ENCODE measurements around the gene DISP3. TPM values are rescaled to one million over a fixed set of nuclear protein-coding genes. Genes with fewer than 3 reads are reported as not detected.
A peak's percentile ranks its signal among the peaks of the same experiment; 100 is the strongest.

DISP3 gene
- polyA plus RNA-seq, 1 of the 3 experiments (the other 2 are of a cell fraction) = 0.08 TPM

- Histone ChIP-seq H3K9me2 (no peaks in the 10 kb centered on the region), H3K79me2 (ENCODE audit: insufficient read depth) (no peaks in the 10 kb centered on the region), H3F3A (replicated peaks; ENCODE audit: insufficient read depth) (no peaks in the 10 kb centered on the region), H3K4me2 (no peak overlapping the region), H3K27me3 (ENCODE audit: insufficient read depth) (peaks cover 7% of the 10 kb centered on the region; the same call in 1 of the 2 replicates), H3K9me3 (no peaks in the 10 kb centered on the region), H3K4me1 (ENCODE audit: control insufficient read depth in 1 of 2, insufficient read depth in 2 of 2, low read depth in 1 of 2, low read length in 1 of 2) (peaks cover 0 to 7% of the 10 kb centered on the region in 2 experiments; a peak in 1 of 4 replicates), H3K9ac (no peak overlapping the region), H3K27ac (ENCODE audit: low read depth in 2 of 2, low read length in 1 of 2) (0 out of 4 replicates have a peak overlapping the region, but pooled peaks of 1 of the 2 experiments have one; percentile 29), H2AFZ (ENCODE audit: low read depth) (no peak overlapping the region), H3K36me3 (replicated peaks in 1 of 2; ENCODE audit: control insufficient read depth in 1 of 2, insufficient read depth in 2 of 2, low read length in 1 of 2) (no peaks in the 10 kb centered on the region), H4K20me1 (ENCODE audit: insufficient read depth) (no peaks in the 10 kb centered on the region), H3K4me3 (ENCODE audit: low read depth in 2 of 2, low read length in 1 of 2) (no peak overlapping the region)
- 48% methylated on average over 7 of the region's 11 CpGs for WGBS (ENCODE audit: low lambda C conversion rate)
- ChIA-PET CTCF (interaction anchor here (1.1 to 1.6 kb wide), 3 partner anchors 11 to 115 kb away, joined by 3 to 5 read pairs (median 4); no protein-coding TSS in a partner anchor), POLR2A (no interaction called here)
- DNase-seq = no peak
- TF ChIP-seq, protein P1, sequence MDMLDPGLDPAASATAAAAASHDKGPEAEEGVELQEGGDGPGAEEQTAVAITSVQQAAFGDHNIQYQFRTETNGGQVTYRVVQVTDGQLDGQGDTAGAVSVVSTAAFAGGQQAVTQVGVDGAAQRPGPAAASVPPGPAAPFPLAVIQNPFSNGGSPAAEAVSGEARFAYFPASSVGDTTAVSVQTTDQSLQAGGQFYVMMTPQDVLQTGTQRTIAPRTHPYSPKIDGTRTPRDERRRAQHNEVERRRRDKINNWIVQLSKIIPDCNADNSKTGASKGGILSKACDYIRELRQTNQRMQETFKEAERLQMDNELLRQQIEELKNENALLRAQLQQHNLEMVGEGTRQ (IDR thresholded peaks at IDR 0.05; ENCODE audit: borderline replicate concordance, low read depth, low read length) = no peak
- no peak for TF ChIP-seq MAX (IDR thresholded peaks at IDR 0.05; ENCODE audit: low read depth)
- no peak for TF ChIP-seq MXI1 (IDR thresholded peaks at IDR 0.05; ENCODE audit: low read depth, low read length)
- TF ChIP-seq ELF1 (IDR thresholded peaks at IDR 0.05) = no peak
- TF ChIP-seq RCOR1 (IDR thresholded peaks at IDR 0.05; ENCODE audit: low read length) = no peak
- TF ChIP-seq GATA2 (CRISPR knock-in tag; IDR thresholded peaks at IDR 0.05) = no peak
- TF ChIP-seq REST (IDR thresholded peaks at IDR 0.05; ENCODE audit: low read depth, low read length) = no peak
- no peak for TF ChIP-seq SMC3 (IDR thresholded peaks at IDR 0.05; ENCODE audit: low read depth, low read length)
- TF ChIP-seq USF1 (IDR thresholded peaks at IDR 0.05; ENCODE audit: borderline replicate concordance, low read depth) = no peak
- TF ChIP-seq FOSL2 (IDR thresholded peaks at IDR 0.05; ENCODE audit: borderline replicate concordance, low read depth) = no peak
- TF ChIP-seq, protein P2, sequence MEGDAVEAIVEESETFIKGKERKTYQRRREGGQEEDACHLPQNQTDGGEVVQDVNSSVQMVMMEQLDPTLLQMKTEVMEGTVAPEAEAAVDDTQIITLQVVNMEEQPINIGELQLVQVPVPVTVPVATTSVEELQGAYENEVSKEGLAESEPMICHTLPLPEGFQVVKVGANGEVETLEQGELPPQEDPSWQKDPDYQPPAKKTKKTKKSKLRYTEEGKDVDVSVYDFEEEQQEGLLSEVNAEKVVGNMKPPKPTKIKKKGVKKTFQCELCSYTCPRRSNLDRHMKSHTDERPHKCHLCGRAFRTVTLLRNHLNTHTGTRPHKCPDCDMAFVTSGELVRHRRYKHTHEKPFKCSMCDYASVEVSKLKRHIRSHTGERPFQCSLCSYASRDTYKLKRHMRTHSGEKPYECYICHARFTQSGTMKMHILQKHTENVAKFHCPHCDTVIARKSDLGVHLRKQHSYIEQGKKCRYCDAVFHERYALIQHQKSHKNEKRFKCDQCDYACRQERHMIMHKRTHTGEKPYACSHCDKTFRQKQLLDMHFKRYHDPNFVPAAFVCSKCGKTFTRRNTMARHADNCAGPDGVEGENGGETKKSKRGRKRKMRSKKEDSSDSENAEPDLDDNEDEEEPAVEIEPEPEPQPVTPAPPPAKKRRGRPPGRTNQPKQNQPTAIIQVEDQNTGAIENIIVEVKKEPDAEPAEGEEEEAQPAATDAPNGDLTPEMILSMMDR (IDR thresholded peaks at IDR 0.05) = no peak
- no peak for TF ChIP-seq JUND (IDR thresholded peaks at IDR 0.05)
- no peak for TF ChIP-seq IRF3 (IDR thresholded peaks at IDR 0.05; ENCODE audit: low read depth, low read length)
- no peak for TF ChIP-seq RAD21 (IDR thresholded peaks at IDR 0.05; ENCODE audit: low read length)
- TF ChIP-seq TAF1 (IDR thresholded peaks at IDR 0.05; ENCODE audit: borderline replicate concordance, low read depth, low read length) = no peak
- TF ChIP-seq RFX5 (IDR thresholded peaks at IDR 0.05; ENCODE audit: low read length) = no peak
Observed at GRCh38 chr1:11434926-11435325, 44.0 kb upstream of the DISP3 start.
